ENCODE results near the gene RIBC2.
"Not testable (repeated sequence)": the region's sequence is repeated elsewhere in the genome, so short reads cannot be mapped to it uniquely, and the experiment has no call there.

The RIBC2 gene

DNA sequence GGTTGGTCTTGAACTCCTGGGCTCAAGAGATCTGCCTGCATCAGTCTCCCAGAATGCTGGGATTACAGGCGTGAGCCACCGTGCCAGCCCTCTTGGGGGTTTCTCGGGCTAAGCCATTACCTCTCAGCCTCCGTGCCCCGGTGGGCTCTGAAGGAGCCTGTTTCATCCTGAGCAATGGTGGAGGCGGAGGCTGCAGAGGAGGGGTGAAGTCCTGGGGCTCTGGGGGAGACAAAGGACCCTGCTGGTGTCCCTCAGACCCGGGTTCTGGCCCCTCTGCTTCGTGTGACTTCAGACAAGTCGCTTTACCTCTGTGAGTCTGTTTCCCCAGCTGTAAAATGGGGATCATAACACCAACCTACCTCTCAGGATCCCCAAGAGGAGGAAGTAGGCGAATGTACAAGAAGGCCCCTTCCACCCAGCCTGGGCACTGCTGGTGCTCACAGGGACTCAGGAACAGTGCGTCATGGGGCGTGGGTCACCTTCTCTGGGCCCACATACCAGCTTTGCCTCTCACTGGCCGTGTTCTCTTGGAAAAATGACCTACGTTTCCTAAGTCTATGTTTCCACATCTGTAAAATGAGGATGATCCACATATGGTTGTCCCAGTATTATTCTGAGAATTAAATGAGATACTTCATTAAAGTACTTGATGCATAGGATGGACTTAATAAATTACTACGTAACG, 36.8 kb downstream of the RIBC2 start:
- no peak for DNase-seq

DNA sequence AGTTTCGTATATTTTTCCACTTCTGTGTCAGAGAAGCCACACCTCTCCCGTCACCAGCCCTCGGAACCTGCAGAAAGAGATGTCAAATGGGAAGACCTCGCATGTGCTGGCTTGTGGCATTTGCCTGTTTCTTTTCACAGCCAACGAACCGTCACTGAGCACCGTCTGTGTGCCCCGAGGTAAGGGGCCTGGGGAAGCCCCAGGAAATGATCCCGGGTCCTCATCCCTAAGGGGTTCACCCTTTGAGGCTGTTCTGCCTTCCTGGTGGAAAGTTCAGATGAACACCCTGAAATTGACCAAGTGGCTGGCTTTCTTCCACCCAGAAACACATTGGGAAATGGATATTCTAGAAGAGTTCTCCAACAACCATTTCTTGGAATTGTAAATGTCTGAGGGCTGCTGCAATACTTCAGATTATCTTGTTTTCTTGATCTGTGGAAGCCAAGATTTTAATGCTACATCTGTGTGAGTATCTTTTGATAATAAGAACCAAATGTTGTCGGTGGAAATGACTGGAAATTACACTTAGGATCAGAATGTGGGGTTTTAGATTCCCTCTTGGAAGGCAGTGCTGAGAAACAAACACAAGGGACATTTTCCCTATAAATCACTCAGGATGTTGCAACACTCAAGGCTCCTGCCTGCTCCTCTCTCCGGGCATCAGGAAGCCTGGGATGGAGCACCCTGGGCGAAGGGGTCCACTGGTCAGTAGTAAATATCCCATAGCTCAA, 37.6 kb downstream of the RIBC2 start:
- peak; percentile 91 for DNase-seq

DNA sequence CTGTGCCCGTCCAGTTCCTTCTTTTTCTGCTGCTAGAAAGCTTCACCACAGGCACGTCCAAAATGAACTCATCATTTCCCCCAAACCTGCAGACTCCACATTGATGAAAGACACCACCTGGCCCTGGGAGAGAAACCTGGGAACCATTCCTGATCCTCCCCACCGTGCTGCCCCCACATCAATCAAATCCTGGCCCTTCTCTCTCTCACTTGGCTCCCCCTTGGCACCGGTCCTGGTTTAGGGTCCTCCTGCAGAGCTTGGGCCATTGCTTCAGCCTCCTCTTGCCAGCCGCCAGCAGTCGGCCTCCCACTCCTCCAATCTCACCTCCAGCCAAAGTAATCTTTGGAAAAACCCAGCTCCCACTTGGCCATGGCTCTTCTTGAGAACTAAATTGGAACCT, 38.5 kb downstream of the RIBC2 start:
- DNase-seq = no peak

DNA sequence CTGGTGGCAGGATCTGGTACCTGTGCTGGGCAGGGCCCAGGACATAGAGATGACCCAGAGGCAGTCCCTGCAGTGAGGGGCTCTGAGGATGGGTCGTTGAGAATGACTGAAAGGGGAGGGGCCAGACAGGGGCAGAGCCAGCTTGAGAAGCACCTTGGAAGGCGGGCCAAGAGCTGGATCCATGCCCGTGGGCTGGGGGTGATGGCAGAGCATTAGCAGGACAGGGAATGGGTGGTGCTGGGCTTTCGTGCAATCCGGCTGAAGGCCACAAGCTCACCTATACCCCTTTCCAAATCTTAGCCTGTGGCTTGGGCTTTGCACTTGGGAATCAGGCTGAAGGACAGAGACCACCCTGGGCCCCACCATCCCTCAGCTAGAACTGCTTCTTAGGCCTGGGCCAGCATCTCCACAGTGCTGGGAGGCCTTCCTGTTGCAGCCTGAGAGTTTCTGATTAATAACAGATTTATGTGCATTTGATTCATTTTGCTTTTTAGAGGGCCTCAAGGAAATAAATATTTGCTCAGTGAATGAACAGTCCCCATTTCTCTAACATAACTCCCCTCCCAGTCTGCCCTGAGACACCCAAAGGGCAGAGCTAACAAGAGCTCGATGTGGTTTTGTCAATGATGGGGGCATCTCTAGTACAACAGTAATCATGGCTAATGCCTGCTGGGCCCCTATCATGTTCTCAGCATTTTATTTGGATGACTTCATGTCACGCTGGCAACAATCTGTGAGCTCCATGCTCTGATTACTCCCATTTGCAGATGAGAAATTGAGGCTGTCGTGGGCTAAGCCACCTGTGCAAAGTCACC, 39.3 kb downstream of the RIBC2 start:
- peak; percentile 87 for DNase-seq

DNA sequence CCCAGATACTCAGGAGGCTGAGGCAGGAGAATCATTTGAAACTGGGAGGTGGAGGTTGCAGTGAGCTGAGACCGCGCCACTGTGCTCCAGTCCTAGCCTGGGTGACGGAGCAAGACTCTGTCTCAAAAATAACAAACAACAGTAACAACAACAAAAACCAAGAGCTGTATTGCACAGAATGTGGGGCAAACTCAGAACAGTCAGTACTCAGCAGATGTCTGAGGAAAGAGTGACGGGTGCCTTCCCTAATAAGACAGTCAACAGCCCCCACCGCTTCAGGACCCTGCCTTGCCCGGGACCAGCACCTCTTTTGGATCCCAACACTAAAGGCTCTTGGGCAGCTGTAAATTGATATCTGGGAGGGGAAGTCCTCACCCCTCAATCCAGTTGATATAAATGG, 40.3 kb downstream of the RIBC2 start:
- DNase-seq = no peak

DNA sequence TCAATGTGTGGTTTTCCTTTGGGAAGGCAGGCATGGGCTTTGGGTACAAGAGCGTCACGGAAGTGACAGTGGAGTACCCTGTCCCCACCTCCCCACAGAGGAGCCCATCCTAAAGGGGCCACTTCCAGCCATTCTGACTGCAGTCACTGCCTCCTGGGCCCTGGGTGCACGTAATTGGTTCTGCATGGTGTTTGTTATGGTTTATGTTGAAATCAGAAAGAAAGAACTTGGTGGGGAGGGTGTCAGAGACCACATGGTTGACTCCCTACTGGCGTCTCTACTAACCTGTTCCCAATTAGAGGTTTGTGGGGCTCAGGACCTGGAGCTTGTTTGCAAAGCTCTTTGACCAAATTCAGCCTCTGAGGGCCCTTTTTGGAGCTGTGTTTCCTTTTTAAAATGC, 40.8 kb downstream of the RIBC2 start:
- DNase-seq = peak; percentile 61

DNA sequence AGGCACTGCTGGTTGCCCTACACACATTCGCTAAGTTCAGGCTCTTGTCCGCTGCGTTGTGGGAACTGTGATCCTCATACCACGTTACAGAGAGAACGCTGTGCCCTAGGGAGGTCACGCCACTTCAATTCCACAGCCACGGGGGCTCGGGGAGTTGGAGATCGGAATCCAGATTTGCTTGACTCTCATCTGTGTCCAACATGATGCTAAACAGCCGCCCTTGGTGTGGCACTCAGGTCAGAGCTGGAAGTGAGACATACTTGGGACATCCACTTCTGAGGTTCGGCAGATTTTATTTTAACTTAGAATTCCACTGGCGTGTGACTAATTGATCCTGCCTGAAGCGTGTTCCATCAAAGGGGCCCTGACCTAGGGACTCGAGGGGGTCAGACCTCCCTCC, 41.7 kb downstream of the RIBC2 start:
- DNase-seq = no peak

DNA sequence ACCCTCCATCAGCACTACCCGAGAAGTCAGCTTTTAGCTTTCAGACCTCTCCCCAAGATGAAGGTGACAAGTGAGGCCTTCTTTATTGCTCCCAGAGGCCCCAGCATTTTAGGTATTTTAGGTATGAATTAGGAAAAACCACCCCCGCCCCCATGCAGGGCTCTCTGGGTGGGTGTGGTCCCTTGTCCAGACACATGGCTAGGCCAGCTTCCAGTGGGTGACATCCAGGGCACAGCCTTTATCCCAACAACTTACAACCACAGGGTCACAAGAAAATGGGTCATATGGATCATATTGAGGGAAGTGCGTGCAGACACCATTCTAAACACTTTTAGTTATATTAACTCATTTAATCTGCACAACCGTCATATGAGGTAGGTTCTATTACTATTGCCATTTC, 42.1 kb downstream of the RIBC2 start:
- DNase-seq = no peak

DNA sequence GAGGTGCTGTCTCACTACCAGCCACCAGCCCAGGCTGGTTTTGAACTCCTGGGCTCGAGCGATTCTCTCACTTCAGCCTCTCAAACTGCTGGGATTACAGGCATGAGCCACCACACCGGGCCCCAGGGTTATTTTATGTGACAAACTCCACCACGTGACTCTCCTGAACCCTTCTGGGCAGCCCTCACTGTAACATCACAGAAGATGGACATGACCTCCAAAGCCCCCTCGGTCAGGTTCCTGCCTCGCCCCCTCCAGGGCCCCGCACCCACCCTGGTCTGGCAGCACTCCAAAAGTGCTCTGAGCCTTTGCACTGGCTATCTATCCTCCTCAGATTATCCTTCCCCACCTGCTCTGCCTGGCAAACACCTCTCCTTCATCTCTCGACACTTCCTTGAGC, 43.3 kb downstream of the RIBC2 start:
- DNase-seq = no peak

DNA sequence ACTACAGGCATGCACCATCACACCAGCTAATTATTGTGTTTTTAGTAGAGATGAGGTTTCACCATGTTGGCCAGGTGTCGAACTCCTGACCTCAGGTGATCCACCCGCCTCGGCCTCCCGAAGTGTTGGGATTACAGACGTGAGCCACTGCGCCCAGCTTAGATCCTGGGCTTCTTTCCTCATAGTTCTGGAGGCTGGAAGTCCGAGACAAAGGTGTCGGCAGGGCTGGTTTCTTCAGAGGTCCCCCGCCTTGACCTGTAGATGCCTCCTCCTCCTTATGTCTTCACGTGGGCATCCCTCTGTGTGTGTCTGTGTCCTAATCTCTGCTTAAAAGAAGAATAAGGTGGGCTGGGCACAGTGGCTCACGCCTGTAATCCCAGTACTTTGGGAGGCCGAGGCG, 45.0 kb downstream of the RIBC2 start:
- DNase-seq = no peak

DNA sequence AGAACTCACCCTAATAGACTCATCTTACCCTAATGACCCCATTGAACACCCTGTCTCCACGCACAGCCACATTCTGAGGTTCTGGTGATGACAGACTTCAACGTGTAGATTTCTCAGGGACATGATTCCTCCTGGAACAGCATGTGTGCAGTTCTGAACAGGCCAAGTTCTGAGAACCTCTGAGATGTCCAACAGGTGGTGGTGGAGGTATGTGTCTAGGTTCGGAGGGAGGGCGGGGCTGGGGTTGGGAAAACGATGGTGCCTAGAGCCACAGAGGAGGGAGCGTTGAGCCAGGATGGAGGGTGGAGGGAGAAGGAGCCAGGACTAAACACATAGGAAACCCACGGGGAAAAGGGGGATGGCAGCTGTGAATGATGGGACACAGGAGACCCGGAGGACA, 45.7 kb downstream of the RIBC2 start:
- DNase-seq = no peak

DNA sequence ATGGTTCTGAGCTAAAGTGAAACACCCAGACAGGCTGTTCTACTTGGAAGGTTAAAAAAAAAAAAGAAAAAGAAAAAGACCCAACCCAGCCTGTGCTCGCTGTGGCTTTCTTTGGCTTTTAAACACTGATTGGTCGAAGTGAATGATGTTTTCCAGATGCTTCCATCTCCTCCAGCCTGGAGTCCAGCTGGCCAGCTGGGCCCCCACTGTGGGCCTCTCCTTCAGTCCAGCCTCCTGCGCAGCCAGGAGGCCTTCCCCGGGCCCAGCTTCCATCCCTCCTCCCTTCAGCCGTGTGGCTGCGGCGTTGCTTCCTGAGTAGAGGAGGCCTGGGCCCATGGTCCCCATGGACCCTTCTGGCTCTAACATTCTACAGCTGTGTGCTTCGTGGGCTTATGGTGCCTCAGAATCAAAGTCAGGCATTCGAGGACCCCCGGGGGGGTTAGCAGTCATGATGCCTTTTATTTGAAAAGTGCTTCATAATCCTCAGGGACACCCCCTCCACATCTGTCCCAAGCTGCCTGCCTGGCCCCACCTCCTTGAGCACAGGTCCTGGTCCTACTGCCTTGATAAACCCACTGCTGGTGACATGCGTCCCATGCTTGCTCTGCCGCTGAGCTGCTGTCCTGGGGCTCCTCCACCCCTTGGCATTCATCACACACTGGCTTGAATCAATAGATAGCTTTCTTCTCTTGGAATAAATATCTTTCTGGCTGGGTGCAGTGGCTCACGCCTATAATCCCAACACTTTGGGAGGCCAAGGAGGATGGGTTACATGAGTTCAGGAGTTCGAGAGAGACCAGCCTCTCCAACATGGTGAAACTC, 47.0 kb downstream of the RIBC2 start:
- no peak for DNase-seq

DNA sequence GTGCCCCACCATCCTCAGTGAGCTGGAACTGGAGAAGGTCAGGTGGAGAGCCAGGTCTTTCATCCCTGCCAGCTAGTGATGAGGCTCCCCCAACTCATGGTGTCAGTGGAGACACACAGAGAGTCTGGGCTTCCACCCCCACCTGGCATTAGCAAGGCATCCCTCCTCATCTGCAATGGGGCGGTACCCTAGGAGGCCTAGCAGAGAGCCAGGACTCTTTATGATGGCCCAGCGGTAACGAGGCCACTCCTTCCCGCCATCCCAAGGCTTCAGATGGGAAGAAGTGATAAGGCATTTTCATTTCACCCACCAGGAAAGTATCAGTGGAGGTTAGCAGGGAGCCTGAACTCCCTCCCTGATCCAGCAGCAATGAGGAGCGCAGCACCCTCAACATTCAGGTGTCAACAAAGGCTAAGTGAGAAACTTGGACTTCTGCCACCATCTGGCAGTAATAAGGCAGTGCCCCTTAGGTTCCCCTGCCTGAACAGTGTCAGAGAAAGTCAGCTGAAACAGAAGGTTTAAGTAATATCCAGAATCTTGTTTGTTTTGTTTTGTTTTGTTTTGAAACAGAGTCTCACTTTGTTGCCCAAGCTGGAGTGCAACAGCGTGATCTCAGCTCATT, 48.7 kb downstream of the RIBC2 start:
- no peak for DNase-seq

DNA sequence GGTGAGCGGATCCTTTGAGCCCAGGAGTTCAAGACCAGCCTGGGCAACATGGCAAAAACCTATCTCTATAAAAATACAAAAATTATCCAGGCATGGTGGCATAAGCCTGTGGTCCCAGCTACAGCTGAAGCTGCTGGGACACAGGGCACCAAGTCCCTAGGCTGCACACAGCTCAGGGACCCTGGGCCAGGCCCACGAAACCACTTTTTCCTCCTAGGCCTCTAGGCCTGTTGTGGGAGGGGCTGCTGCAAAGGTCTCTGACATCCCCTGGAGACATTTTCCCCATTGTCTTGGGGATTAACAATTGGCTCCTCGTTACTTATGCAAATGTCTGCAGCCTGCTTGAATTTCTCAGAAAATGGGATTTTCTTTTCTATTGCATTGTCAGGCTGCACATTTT, 50.2 kb downstream of the RIBC2 start:
- DNase-seq = not testable (repeated sequence)

DNA sequence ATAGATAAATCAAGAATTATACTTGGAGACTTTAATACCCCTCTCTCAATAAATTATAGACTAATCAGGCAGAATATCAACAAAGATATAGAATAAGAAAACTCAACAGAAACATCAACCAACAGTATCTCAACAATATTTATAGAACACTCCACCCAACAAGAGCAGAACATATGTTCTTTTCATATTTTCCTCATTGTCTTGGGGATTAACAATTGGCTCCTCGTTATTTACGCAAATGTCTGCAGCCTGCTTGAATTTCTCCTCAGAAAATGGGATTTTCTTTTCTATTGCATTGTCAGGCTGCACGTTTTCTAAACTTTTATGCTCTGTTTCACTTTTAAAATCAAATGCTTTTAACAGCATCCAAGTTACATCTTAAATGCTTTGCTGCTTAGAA, 52.1 kb downstream of the RIBC2 start:
- DNase-seq = no peak

DNA sequence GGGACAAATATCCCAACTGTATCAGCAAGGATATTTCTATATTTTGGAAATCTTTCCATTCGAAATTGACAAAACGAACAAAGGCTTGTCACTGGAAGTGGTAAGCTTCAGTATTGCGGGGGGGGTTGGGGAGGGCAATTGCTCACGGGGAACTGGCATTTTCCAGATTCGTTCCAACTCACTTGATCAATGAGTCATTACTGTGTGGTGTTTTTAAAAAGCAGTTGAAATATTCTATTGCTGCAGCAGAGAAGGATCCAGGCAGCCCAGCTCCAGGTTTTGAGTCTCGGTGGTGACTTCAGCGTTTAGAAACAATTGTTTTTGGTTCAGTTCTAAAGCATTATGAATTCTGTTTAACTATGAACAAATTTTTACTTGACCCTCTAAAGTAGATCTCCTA, 55.4 kb downstream of the RIBC2 start:
- DNase-seq = peak; percentile 84

DNA sequence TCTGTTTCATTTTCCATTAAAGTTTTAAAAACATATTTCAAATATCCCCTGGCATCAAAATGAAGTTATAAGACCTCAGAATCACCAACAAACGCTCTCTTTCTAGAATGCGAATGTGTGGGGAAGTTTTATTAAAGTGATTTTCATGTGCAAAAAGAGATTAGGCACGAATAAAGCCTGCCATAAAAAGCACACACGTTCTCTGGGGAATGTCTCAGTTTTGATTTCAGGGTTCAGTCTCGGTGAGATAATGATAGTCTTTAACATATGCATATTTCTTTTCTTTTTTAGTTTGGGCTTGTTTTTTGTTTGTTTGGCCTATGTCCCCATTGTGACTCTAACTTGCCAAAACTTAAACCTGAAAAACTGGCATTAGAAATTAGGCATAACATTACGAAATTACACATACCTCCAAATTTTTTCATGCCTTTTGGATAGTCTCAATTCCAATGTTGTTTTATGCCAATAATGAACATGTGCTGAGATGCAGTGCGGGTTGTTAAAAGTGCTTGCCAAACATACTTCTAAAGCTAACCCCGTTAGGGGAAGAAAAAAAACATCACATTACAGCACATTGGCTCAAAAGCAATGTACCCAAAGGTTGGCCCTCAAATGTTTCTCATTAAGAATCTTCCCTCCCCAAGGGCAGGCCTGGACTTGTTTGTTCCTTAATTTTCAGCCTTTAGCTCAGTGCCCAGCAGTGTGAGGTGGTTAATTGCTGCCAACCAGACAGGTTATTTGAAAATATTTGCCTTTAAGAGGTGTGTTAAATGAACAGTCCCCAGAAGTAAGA, 56.0 kb downstream of the RIBC2 start:
- peak; percentile 47 for DNase-seq

DNA sequence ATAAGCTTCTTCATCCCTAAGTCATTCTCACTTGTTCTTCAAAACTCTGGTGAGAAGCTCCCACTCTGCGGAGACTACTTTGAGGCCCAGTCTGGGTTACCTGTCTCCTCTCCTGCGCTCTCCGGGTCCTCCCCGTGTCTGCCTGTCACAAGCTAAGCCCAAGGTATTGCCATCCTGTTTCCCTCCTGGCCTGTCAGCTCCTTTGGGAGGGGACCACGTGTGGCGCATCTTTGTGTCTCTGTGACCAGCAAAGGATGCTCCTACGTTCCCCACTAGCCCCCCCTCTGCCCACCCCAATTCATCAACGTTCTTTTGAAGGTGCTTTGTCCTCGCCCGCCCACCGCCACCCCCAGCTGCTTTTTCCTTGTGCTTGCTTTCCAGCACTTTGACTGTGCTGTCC, 57.4 kb downstream of the RIBC2 start:
- no peak for DNase-seq

DNA sequence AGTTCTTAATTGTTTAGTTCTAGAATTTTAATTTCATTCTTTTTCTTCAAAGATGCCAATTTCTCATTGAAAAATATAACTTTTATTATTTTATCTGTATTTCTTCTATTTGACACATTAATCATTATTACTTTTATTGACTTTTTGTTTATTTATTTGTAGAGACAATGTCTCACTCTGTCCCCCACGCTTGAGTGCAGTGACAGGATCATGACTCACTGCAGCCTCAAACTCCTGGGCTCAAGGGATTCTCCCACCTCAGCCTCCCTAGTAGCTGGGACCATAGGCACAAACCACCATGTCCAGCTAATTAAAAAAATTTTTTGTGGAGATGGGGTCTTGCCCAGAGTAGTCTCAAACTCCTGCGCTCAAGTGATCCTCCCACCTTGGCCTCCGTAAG, 58.9 kb downstream of the RIBC2 start:
- peak; percentile 42 for DNase-seq

DNA sequence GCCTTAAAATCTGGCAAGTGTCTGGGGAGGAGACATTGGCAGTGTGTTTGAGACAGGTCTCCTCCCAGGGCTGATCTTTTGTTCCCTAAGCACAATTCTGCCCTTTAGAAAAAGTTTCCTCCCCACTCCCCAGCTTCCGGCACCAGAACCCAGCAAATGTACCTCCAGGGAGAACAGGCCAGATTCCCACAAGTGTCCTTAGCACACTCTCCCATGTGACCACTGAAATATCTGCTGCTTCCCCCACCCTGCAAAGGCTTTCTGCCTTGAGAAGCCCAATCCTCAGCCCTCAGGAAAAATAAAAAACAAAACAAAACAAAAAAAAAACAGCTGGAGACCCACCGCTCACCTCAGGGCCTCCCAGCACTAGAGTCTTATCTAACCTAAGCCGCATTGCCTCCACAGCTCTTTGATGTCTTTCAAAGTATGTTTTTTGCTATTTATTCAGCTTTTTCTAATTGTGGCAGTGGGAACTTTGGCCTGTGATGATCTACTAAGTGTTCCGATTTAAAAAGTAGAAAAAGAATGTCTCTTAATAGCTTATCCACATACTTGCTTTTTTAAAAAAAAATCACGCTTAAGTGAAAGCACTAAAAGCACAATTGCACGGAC, 60.2 kb downstream of the RIBC2 start:
- DNase-seq = no peak
